ENCODE results near the gene TRAPPC12. TPM values are rescaled to one million over a fixed set of nuclear protein-coding genes. Genes with fewer than 3 reads are reported as not detected.
A peak's percentile ranks its signal among the peaks of the same experiment; 100 is the strongest.
"Not testable (repeated sequence)": the region's sequence is repeated elsewhere in the genome, so short reads cannot be mapped to it uniquely, and the experiment has no call there.

TRAPPC12 gene
- total RNA-seq, 1 donor from 2014 or later: 91.7 TPM

- Mint-ChIP-seq H3K27ac (no peak overlapping the region), H3K4me3 (no peak overlapping the region), H3K9me3 (no peaks in the 10 kb centered on the region), H3K4me1 (peaks cover 1% of the 10 kb centered on the region), H3K36me3 (ENCODE audit: low read depth) (peaks cover 3% of the 10 kb centered on the region), H3K27me3 (no peaks in the 10 kb centered on the region)
- no peak for DNase-seq
- intact Hi-C loops (cut with micrococcal nuclease): no loop called here
Observed at GRCh38 chr2:3492951-3493614, 113.6 kb downstream of the TRAPPC12 start.

GRCh38 chr2:3493615-3494007, 114.1 kb downstream of the TRAPPC12 start:
- H3K4me3 Mint-ChIP-seq: no peak overlapping the region
- H3K36me3 Mint-ChIP-seq (ENCODE audit: low read depth): peaks cover 6% of the 10 kb centered on the region
- intact Hi-C loops (cut with micrococcal nuclease): no loop called here
- H3K27ac Mint-ChIP-seq: no peak overlapping the region
- H3K4me1 Mint-ChIP-seq: peaks cover 1% of the 10 kb centered on the region
- no peaks in the 10 kb centered on the region for H3K9me3 Mint-ChIP-seq
- H3K27me3 Mint-ChIP-seq: no peaks in the 10 kb centered on the region
- no peak for DNase-seq

GRCh38 chr2:3494984-3495666, 115.6 kb downstream of the TRAPPC12 start:
- intact Hi-C loops (cut with micrococcal nuclease): no loop called here
- no peaks in the 10 kb centered on the region for H3K27me3 Mint-ChIP-seq
- no peak overlapping the region for H3K4me3 Mint-ChIP-seq
- no peak for DNase-seq
- H3K9me3 Mint-ChIP-seq: no peaks in the 10 kb centered on the region
- H3K27ac Mint-ChIP-seq: no peak overlapping the region
- peaks cover 8% of the 10 kb centered on the region for H3K36me3 Mint-ChIP-seq (ENCODE audit: low read depth)
- peaks cover 1% of the 10 kb centered on the region for H3K4me1 Mint-ChIP-seq

- DNase-seq; intact Hi-C loops (cut with micrococcal nuclease); H3K9me3 Mint-ChIP-seq; H3K4me3 Mint-ChIP-seq; H3K27me3 Mint-ChIP-seq; H3K4me1 Mint-ChIP-seq: not testable (repeated sequence)
- Mint-ChIP-seq H3K36me3 (ENCODE audit: low read depth) (peaks cover 12% of the 10 kb centered on the region), H3K27ac (peak overlapping the region; percentile 29)
Observed at GRCh38 chr2:3496708-3497080, 117.2 kb downstream of the TRAPPC12 start.

- Mint-ChIP-seq H3K27ac (no peak overlapping the region), H3K4me1 (no peaks in the 10 kb centered on the region), H3K9me3 (no peaks in the 10 kb centered on the region), H3K4me3 (no peak overlapping the region), H3K27me3 (no peaks in the 10 kb centered on the region), H3K36me3 (ENCODE audit: low read depth) (peaks cover 22% of the 10 kb centered on the region)
- intact Hi-C loops (cut with micrococcal nuclease): no loop called here
- no peak for DNase-seq
Observed at GRCh38 chr2:3498783-3499394, 119.4 kb downstream of the TRAPPC12 start.

- Mint-ChIP-seq H3K9me3 (no peaks in the 10 kb centered on the region), H3K4me1 (no peaks in the 10 kb centered on the region), H3K27ac (no peak overlapping the region), H3K27me3 (no peaks in the 10 kb centered on the region), H3K36me3 (ENCODE audit: low read depth) (peaks cover 32% of the 10 kb centered on the region), H3K4me3 (no peak overlapping the region)
- no peak for DNase-seq
- intact Hi-C loops (cut with micrococcal nuclease): no loop called here
Observed at GRCh38 chr2:3500326-3500899, 120.9 kb downstream of the TRAPPC12 start.

- Mint-ChIP-seq H3K27me3 (no peaks in the 10 kb centered on the region), H3K4me3 (no peak overlapping the region), H3K27ac (no peak overlapping the region), H3K36me3 (ENCODE audit: low read depth) (peaks cover 42% of the 10 kb centered on the region), H3K4me1 (peaks cover 2% of the 10 kb centered on the region), H3K9me3 (no peaks in the 10 kb centered on the region)
- intact Hi-C loops (cut with micrococcal nuclease): no loop called here
- no peak for DNase-seq
Observed at GRCh38 chr2:3503046-3503445, 123.6 kb downstream of the TRAPPC12 start.

- H3K27ac Mint-ChIP-seq: no peak overlapping the region
- no peak for DNase-seq
- intact Hi-C loops (cut with micrococcal nuclease): no loop called here
- peaks cover 43% of the 10 kb centered on the region for H3K36me3 Mint-ChIP-seq (ENCODE audit: low read depth)
- H3K4me3 Mint-ChIP-seq: no peak overlapping the region
- no peaks in the 10 kb centered on the region for H3K27me3 Mint-ChIP-seq
- no peaks in the 10 kb centered on the region for H3K9me3 Mint-ChIP-seq
- peaks cover 4% of the 10 kb centered on the region for H3K4me1 Mint-ChIP-seq
Observed at GRCh38 chr2:3503483-3503882, 124.0 kb downstream of the TRAPPC12 start.

GRCh38 chr2:3504741-3505140, 125.2 kb downstream of the TRAPPC12 start:
- Mint-ChIP-seq H3K36me3 (ENCODE audit: low read depth) (peaks cover 46% of the 10 kb centered on the region), H3K9me3 (no peaks in the 10 kb centered on the region), H3K27ac (no peak overlapping the region), H3K4me3 (no peak overlapping the region), H3K4me1 (peaks cover 5% of the 10 kb centered on the region), H3K27me3 (no peaks in the 10 kb centered on the region)
- intact Hi-C loops (cut with micrococcal nuclease): no loop called here
- DNase-seq: no peak

- H3K36me3 Mint-ChIP-seq (ENCODE audit: low read depth): peaks cover 50% of the 10 kb centered on the region
Observed at GRCh38 chr2:3505771-3506170, 126.3 kb downstream of the TRAPPC12 start.

GRCh38 chr2:3512086-3512485, 132.6 kb downstream of the TRAPPC12 start:
- H3K9me3 Mint-ChIP-seq: peaks cover 16% of the 10 kb centered on the region
- DNase-seq: no peak
- H3K27ac Mint-ChIP-seq: no peak overlapping the region
- H3K36me3 Mint-ChIP-seq (ENCODE audit: low read depth): peaks cover 69% of the 10 kb centered on the region
- no peaks in the 10 kb centered on the region for H3K27me3 Mint-ChIP-seq
- H3K4me3 Mint-ChIP-seq: no peak overlapping the region
- intact Hi-C loops (cut with micrococcal nuclease): no loop called here
- peaks cover 9% of the 10 kb centered on the region for H3K4me1 Mint-ChIP-seq

More at GRCh38 chr2:3505771-3506170, 126.3 kb downstream of the TRAPPC12 start:
- H3K4me3 Mint-ChIP-seq: no peak overlapping the region
- peaks cover 5% of the 10 kb centered on the region for H3K4me1 Mint-ChIP-seq
- intact Hi-C loops (cut with micrococcal nuclease): no loop called here
- no peak overlapping the region for H3K27ac Mint-ChIP-seq
- no peaks in the 10 kb centered on the region for H3K27me3 Mint-ChIP-seq
- no peak for DNase-seq
- no peaks in the 10 kb centered on the region for H3K9me3 Mint-ChIP-seq

GRCh38 chr2:3513026-3513810, 133.7 kb downstream of the TRAPPC12 start:
- peaks cover 16% of the 10 kb centered on the region for H3K9me3 Mint-ChIP-seq
- DNase-seq: no peak
- no peaks in the 10 kb centered on the region for H3K27me3 Mint-ChIP-seq
- no peak overlapping the region for H3K27ac Mint-ChIP-seq
- peaks cover 13% of the 10 kb centered on the region for H3K4me1 Mint-ChIP-seq
- peaks cover 68% of the 10 kb centered on the region for H3K36me3 Mint-ChIP-seq (ENCODE audit: low read depth)
- intact Hi-C loops (cut with micrococcal nuclease): no loop called here
- H3K4me3 Mint-ChIP-seq: no peak overlapping the region

GRCh38 chr2:3515438-3515837, 135.9 kb downstream of the TRAPPC12 start:
- peaks cover 19% of the 10 kb centered on the region for H3K4me1 Mint-ChIP-seq
- peaks cover 16% of the 10 kb centered on the region for H3K9me3 Mint-ChIP-seq
- intact Hi-C loops (cut with micrococcal nuclease); H3K27ac Mint-ChIP-seq; DNase-seq; H3K4me3 Mint-ChIP-seq; H3K27me3 Mint-ChIP-seq: not testable (repeated sequence)
- H3K36me3 Mint-ChIP-seq (ENCODE audit: low read depth): peaks cover 59% of the 10 kb centered on the region

Measured in activated CD4-positive, alpha-beta T cell treated with anti-CD3 and anti-CD28 coated beads, Interleukin-2, amount 10 ng/mL, durations not matched to agents 24 days and 14 days (primary cell).